MCF 10A (cell line): ENCODE results near the gene AMIGO1. TPM values are rescaled to one million over a fixed set of nuclear protein-coding genes. Genes with fewer than 3 reads are reported as not detected.

Source experiments
- BruUV-seq: library from RNA; stranded (reverse); fragments of 400-500 nt; replicated peaks from 2 replicates; lab custom pipeline; 2021; lab: Mats Ljungman, UMichigan
- CTCF ChIA-PET: fragments of 300-600 bp; sonication (Branson Sonifier 250); formaldehyde crosslinking; extraction: SDS; loops from one replicate; lab custom pipeline; 2021; ENCODE audit warnings: antibody characterized with exemption, inconsistent platforms; lab: Yijun Ruan, JAX
- POLR2A ChIA-PET: fragments of 300-600, 350-650 bp; sonication (Branson Sonifier 250); formaldehyde crosslinking; extraction: SDS; loops from one replicate; lab custom pipeline; 2020; ENCODE audit warnings: antibody characterized with exemption, inconsistent platforms; lab: Yijun Ruan, JAX
- DNase-seq: peaks from one replicate; pipeline ENCODE4 v3.0.0-alpha.2; 2018; ENCODE audit not compliant: unreplicated experiment
- H3K27ac Mint-ChIP-seq: one replicate; pipeline ENCODE4 v1.8.0; 2022; ENCODE audit warnings: mild to moderate bottlenecking, low read depth, mixed read lengths; ENCODE audit not compliant: unreplicated experiment
- H3K27me3 Mint-ChIP-seq: one replicate; pipeline ENCODE4 v1.8.0; 2022; ENCODE audit warnings: mixed read lengths; ENCODE audit not compliant: insufficient read depth, unreplicated experiment
- H3K36me3 Mint-ChIP-seq: one replicate; pipeline ENCODE4 v1.8.0; 2022; ENCODE audit warnings: mild to moderate bottlenecking, moderate library complexity, mixed read lengths; ENCODE audit not compliant: insufficient read depth, unreplicated experiment
- H3K4me1 Mint-ChIP-seq: one replicate; pipeline ENCODE4 v1.8.0; 2022; ENCODE audit warnings: mixed read lengths; ENCODE audit not compliant: insufficient read depth, unreplicated experiment
- H3K4me3 Mint-ChIP-seq: one replicate; pipeline ENCODE4 v1.8.0; 2022; ENCODE audit warnings: mild to moderate bottlenecking, moderate library complexity, mixed read lengths; ENCODE audit not compliant: unreplicated experiment
- H3K9me3 Mint-ChIP-seq: one replicate; pipeline ENCODE4 v1.8.0; 2022; ENCODE audit warnings: mixed read lengths; ENCODE audit not compliant: unreplicated experiment
- intact Hi-C: fragments of 100-400 bp; cut with micrococcal nuclease; formaldehyde crosslinking; loops from 2 replicates; pipeline ENCODE4 v1.14.1; 2022
- total RNA-seq: library from RNA; stranded (reverse); gene quantifications from 2 replicates; pipeline ENCODE4 v1.2.3, GENCODE V29; 2022
- TF ChIP-seq, protein P1 (sequence below): fragments of 200-600 bp; IDR thresholded peaks from one replicate; pipeline ENCODE4 v1.8.0; 2022; ENCODE audit warnings: antibody characterized with exemption, mild to moderate bottlenecking; ENCODE audit not compliant: unreplicated experiment

AMIGO1 gene
- total RNA-seq, 1 experiment from 2014 or later = 0.21 TPM

DNA sequence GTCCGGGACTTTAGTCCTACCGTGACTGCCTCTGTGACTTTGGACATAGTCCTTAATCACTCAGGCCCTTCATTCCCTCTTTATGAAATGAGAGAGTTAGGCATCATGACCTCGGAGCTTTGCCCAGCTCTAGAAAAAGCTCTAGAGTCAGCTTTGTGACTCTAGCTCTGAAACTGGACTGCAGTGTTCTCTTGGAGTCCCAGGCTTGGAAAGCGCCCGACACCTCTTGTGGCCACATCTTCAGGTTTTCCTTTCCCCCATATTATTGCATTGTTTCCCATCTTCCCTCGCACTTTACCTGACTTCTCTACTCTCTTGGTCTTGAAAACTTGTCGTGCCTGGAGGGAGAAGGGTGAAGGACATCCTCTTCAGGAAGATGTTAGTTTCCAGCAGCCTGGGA, 12.5 kb upstream of the AMIGO1 start:
- TF ChIP-seq, protein P1, sequence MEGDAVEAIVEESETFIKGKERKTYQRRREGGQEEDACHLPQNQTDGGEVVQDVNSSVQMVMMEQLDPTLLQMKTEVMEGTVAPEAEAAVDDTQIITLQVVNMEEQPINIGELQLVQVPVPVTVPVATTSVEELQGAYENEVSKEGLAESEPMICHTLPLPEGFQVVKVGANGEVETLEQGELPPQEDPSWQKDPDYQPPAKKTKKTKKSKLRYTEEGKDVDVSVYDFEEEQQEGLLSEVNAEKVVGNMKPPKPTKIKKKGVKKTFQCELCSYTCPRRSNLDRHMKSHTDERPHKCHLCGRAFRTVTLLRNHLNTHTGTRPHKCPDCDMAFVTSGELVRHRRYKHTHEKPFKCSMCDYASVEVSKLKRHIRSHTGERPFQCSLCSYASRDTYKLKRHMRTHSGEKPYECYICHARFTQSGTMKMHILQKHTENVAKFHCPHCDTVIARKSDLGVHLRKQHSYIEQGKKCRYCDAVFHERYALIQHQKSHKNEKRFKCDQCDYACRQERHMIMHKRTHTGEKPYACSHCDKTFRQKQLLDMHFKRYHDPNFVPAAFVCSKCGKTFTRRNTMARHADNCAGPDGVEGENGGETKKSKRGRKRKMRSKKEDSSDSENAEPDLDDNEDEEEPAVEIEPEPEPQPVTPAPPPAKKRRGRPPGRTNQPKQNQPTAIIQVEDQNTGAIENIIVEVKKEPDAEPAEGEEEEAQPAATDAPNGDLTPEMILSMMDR = no peak
- peaks cover 28% of the 10 kb centered on the region for H3K27me3 Mint-ChIP-seq
- no TSS peak for BruUV-seq
- H3K9me3 Mint-ChIP-seq = no peaks in the 10 kb centered on the region
- no peaks in the 10 kb centered on the region for H3K4me1 Mint-ChIP-seq
- DNase-seq = no peak
- ChIA-PET CTCF (interaction anchor here (0.7 to 26.1 kb wide), 3 partner anchors 11 to 21 kb away, joined by 3 to 1071 read pairs (median 41); partner anchors contain the start of genes AMIGO1, ATXN7L2 and CYB561D1), POLR2A (interaction anchor here (0.9 kb wide), 1 partner anchor 27 kb away, joined by 4 read pairs; the partner anchor contains the start of gene GNAI3)
- no peak overlapping the region for H3K27ac Mint-ChIP-seq
- H3K36me3 Mint-ChIP-seq = no peaks in the 10 kb centered on the region
- H3K4me3 Mint-ChIP-seq = no peak overlapping the region
- intact Hi-C loops = no loop called here

DNA sequence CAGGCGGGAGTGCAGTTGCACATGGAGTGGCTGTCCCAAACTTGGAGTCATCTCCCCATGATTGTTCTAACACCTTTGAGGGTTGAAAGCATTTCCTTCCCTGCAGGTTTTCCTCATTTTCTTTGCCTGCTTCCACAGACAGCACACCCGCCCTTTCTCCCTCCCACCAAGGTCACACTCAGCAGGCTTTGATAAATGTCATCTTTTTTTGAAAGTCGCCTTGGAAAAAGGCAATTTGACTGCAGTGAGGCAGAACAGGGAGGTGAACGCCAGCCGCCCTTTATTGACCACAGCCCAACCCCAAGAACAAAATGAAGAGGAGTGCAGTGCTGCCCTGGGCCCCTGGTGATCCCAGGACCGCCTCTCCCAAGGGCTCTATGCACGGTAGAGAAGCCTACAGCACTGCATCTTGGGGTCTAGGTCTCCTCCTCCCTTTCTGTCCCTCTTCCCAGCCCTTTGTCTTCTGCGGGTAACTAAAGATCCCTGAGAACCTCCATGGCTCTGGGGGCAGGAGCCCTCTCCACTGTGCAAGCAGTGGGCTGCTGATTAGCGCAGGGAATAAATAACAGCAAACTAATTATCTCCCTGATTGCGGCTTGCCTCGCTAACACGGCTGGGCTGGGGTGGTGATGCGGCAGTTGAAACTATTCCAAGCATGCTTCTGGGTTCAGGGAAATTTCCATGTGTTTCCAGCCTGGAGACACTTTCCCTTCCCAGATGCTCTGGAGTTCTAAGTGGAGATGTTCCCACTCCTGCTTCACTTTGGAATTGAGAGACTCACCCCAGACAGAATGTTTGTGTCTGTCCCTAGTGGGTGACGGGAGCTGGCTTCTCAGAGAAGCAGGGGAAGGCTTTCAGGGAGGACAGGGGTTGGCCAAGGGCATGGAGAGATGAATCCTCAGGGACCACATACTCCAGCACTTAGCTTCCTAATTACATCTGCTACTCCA, 11.8 kb upstream of the AMIGO1 start:
- no peak overlapping the region for H3K4me3 Mint-ChIP-seq
- intact Hi-C loops = no loop called here
- no TSS peak for BruUV-seq
- POLR2A ChIA-PET = interaction anchor here (0.9 kb wide), 2 partner anchors 11 to 27 kb away, joined by 4 read pairs; partner anchors contain the start of genes AMIGO1 and GNAI3
- H3K4me1 Mint-ChIP-seq = no peaks in the 10 kb centered on the region
- CTCF ChIA-PET = interaction anchor here (0.7 to 40.0 kb wide), 5 partner anchors 11 to 27 kb away, joined by 3 to 1071 read pairs (median 41); partner anchors contain the start of genes AMIGO1, ATXN7L2, CYB561D1 and GPR61
- H3K36me3 Mint-ChIP-seq = no peaks in the 10 kb centered on the region
- DNase-seq = no peak
- TF ChIP-seq, protein P1 = no peak
- no peak overlapping the region for H3K27ac Mint-ChIP-seq
- peaks cover 24% of the 10 kb centered on the region for H3K27me3 Mint-ChIP-seq
- H3K9me3 Mint-ChIP-seq = no peaks in the 10 kb centered on the region

DNA sequence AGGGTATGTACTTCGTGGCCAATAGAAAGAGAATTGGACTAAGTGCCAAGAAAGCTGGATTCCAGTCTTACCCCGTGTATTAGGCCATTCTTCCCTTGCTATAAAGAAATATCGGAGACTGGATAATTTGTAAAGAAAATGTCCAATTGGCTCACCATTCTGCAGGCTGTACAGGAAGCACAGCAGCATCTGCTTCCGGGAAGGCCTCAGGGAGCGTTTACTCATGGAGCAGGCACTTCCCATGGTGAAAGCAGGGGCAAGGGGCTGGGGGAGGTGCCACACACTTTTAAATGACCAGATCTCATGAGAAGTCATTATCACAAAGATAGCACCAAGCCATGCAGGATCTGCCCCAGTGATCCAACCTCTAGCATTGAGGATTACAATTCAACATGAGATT, 7.8 kb upstream of the AMIGO1 start:
- POLR2A ChIA-PET = no interaction called here
- Mint-ChIP-seq H3K36me3 (no peaks in the 10 kb centered on the region), H3K4me3 (no peak overlapping the region), H3K27me3 (peaks cover 11% of the 10 kb centered on the region), H3K4me1 (no peaks in the 10 kb centered on the region), H3K9me3 (no peaks in the 10 kb centered on the region), H3K27ac (no peak overlapping the region)
- CTCF ChIA-PET = interaction anchor here (0.6 to 40.0 kb wide), 6 partner anchors 17 to 1705 kb away, joined by 3 to 1071 read pairs (median 4); partner anchors contain the start of genes CYB561D1 and GPR61
- intact Hi-C loops = no loop called here
- no peak for DNase-seq
- BruUV-seq = no TSS peak
- TF ChIP-seq, protein P1 = no peak

DNA sequence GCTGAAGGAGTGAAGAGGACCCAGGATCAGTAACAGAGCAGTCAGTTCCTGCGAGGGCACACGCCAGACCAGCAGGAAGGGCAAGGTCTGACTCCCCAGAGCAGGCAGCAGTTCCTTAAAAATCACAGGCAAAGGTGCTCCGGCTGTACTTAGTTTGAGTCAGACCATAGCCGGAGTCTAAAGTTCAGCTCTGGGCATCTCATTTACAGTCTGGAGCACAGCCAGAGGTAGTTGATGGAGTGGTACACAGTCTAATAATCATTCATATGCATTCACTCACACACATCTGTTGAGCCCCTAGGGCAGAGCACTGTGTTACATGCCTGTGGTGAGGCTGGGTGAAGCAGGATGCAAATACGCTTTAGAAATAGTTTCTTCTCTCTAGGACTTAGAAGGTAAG, 7.3 kb upstream of the AMIGO1 start:
- Mint-ChIP-seq H3K9me3 (no peaks in the 10 kb centered on the region), H3K4me3 (no peak overlapping the region), H3K27ac (no peak overlapping the region), H3K36me3 (no peaks in the 10 kb centered on the region), H3K27me3 (peaks cover 11% of the 10 kb centered on the region), H3K4me1 (no peaks in the 10 kb centered on the region)
- ChIA-PET CTCF (interaction anchor here (1.5 to 40.0 kb wide), 4 partner anchors 12 to 24 kb away, joined by 3 to 1071 read pairs (median 24); partner anchors contain the start of genes CYB561D1 and GPR61), POLR2A (interaction anchor here (1.2 kb wide), 1 partner anchor 24 kb away, joined by 4 read pairs; the partner anchor contains the start of gene CYB561D1)
- TF ChIP-seq, protein P1 = no peak
- no TSS peak for BruUV-seq
- no peak for DNase-seq
- intact Hi-C loops = no loop called here
